NCI-H345 treated with DMSO at 0.1 percent for 48 hours (cell line): Measurements from ENCODE around the gene GLYAT.
A peak's percentile ranks its signal among the peaks of the same experiment; 100 is the strongest.
"Not testable (repeated sequence)": the region's sequence is repeated elsewhere in the genome, so short reads cannot be mapped to it uniquely, and the experiment has no call there.

ENCODE experiments used
- DNase-seq: peaks from one replicate; lab custom pipeline; 2025; ENCODE audit not compliant: unreplicated experiment; lab: John Stamatoyannopoulos, UW

GLYAT gene

DNA sequence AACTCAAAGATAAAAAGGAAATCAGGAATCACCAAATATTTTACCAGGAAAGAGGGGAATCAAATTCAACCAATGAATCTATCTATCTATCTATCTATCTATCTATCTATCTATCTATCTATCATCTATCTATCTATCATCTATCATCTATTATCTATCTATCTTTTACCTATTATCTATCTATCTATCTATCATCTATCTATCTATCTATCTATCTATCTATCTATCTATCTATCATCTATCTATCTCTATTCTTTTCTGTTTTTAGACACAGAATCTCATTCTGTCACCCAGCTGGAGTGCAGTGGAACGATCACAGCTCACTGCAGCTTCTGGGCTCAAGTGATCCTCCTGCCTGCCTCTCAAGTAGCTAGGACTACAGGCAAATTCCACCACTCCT lies 54.2 kb downstream of the GLYAT start:
- not testable (repeated sequence) for DNase-seq

DNA sequence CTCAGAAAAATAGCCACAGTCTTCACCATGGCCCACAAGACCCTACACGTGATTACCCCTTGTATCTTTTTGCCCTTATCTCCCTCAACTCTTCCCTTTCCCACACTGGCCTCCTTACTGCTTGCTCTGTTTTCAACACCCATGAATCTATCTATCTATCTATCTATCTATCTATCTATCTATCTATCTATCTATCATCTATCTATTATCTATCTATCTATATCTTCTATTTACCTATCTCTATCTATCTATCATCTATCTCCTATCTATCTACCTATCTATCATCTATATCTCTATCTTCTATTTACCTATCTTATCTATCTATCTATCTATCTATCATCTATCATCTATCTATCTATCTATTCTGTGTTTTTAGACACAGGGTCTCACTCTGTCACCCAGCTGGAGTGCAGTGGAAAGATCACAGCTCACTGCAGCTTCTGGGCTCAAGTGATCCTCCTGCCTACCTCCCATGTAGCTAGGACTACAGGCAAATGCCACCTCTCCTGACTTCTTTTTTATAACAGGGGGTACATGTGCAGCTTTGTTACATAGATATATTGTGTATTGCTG lies 55.1 kb downstream of the GLYAT start:
- DNase-seq = no peak

DNA sequence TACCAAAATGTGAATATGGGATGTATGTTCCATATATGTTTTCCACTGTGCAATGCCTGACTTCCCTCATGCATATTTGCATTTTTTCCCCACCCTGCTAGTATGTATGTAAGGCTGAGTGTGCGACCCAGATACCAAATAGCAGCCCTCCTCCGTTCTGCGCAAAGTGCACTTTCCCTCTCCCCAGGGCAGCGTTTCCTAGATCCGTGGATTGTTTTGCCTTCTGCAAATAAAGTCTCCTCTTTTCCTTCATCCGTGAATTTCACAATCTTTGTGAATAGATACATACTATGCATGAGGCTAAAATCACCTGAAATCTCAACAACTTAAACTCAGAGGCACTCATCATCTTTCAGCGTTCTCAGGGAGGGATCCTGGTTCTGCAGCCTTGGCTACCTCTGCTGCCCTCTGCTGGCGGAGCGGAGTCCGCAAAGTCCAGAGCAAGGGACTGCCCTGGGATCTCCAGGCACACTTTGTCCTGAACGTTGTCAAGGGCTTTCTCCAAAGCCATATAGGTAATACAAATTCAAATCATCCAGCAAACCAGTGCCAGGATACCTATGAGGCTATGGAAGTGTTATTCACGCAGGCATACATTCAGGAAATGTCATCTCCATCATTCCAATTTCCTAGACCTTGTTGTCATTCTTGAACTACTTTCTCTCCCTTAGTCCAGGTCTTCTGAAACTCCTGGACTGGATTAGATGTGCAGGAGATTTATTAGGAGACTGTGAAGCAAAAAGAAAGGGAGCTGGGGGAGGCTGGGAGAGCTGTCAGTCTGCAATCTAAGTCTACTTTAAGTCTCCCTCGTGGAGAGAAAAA lies 56.2 kb downstream of the GLYAT start:
- peak; percentile 21 for DNase-seq

DNA sequence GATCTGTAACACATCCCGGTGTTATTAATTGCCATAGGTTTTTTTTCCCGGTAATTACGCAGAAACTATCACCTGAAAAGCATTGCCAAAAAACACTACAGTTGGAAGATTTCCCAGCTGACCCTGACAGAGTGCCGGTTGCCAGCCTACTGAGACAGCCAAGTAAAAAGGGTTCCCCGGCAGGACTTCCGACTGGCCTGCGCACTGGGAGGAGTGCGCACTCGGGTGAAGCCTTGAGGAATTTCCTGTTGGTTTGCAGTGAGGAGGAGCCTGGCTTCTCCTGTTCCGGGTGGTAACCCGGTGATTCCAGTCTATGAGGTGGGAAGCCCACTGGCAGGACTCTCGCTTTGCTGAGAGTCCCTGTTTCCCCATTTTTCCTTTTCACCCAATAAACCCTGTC lies 57.1 kb downstream of the GLYAT start:
- no peak for DNase-seq

DNA sequence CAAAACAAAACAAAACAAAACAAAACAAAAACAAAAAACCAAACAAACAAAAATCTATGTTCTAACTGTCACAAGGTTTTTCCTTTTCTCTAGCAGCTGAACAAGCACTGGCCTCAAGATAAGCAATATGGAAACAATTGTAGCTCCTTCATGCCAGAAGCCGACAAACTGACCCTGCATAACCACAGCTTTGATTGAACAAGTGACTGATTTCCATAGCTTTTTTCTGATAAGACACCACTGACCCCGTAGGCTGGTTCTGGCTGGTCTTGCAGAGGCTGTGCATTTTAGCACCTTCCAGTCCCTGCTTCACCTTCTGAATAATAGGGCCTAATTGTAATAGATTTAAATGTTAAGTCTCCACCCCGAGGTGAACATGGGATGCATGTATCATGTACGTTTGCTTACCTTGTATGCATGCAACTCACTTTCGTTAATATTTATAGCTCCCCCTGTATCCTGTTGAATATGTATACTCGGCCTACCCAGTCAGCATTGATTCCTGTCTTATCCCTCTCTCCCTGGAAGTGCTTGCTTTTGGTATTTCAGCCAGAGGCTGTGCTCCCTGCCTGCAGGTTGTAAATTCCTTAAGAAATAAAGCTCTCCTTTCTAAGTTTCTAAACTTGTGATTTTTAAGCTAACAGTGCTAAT lies 59.6 kb downstream of the GLYAT start:
- no peak for DNase-seq

DNA sequence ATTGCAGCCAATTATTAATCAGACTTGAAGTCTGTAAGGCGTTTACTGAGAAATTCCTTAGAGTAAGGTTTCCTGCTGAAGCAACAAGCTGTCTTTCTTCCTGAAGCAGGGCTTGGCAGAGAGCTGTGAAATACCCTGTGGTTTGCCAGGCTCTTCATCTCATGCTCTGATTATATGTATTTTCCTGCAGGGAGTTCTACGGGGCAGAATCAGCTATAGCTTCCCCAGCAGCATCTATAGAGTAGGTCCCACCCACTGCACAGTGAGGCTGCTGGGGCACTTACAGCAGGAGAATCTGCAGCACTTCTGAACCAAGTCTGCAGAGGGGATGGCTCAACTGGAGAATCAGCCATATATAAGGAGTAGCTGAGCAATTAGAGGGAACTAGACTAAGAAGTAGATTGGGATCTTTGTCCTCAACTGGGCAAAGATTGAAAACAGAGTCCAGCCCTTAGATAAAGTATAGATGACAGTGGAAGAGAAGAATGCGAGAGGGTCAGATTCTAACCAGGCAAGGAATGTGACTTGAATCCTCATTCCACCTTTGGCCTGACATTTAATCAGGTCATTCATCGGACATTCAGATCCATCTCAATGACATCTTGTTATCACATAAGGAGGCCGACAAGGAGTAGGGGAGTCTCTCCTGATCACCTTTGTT lies 71.7 kb downstream of the GLYAT start:
- DNase-seq = no peak

DNA sequence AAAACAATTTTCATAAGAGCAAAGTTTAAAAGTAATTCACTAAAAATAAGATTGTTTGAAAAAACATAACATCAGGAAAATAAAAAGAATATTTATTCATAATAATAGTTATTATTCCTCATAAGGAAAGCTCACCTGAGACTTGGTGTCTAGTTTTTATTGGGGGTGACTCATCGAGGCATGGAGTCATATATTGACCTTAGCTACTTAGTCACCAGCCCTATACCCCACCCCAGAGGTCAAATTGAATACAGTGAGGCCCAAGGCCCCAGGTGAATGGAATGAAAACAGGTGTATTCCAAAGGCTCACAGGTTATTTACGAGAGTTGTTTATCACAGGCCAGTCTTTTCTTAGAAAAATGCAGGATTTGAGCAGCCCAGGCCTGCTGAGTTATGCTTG lies 72.3 kb downstream of the GLYAT start:
- DNase-seq = no peak
